ENCODE results near the gene PPP6R3.

DNA sequence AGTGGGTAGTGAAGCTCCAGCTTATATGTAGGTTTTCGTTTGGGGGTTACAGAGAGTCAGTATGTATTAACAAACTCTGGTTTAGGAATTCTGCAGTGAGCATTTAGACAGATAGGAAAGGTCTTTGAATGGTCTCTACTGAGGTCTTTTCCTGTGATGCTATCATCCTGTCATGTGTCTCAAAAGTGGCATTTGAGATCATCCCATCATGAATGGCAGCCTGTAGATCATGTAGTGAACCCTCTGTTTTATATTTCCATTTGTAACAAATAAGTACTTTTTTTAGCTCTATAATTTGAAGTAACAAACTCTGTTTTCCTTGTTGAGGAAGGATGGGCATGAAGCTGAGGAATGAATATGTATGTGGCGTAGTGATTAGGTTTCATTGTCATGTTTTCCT, 76.2 kb downstream of the PPP6R3 start:
- TF ChIP-seq, protein P1, sequence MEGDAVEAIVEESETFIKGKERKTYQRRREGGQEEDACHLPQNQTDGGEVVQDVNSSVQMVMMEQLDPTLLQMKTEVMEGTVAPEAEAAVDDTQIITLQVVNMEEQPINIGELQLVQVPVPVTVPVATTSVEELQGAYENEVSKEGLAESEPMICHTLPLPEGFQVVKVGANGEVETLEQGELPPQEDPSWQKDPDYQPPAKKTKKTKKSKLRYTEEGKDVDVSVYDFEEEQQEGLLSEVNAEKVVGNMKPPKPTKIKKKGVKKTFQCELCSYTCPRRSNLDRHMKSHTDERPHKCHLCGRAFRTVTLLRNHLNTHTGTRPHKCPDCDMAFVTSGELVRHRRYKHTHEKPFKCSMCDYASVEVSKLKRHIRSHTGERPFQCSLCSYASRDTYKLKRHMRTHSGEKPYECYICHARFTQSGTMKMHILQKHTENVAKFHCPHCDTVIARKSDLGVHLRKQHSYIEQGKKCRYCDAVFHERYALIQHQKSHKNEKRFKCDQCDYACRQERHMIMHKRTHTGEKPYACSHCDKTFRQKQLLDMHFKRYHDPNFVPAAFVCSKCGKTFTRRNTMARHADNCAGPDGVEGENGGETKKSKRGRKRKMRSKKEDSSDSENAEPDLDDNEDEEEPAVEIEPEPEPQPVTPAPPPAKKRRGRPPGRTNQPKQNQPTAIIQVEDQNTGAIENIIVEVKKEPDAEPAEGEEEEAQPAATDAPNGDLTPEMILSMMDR (IDR thresholded peaks at IDR 0.05; ENCODE audit: low read length) = no peak
- no peak for TF ChIP-seq EZH2 (IDR thresholded peaks at IDR 0.05; ENCODE audit: borderline replicate concordance, low read length)

All from OCI-LY1 (cell line).